Measurements from ENCODE around the gene UST.

Gene UST

DNA sequence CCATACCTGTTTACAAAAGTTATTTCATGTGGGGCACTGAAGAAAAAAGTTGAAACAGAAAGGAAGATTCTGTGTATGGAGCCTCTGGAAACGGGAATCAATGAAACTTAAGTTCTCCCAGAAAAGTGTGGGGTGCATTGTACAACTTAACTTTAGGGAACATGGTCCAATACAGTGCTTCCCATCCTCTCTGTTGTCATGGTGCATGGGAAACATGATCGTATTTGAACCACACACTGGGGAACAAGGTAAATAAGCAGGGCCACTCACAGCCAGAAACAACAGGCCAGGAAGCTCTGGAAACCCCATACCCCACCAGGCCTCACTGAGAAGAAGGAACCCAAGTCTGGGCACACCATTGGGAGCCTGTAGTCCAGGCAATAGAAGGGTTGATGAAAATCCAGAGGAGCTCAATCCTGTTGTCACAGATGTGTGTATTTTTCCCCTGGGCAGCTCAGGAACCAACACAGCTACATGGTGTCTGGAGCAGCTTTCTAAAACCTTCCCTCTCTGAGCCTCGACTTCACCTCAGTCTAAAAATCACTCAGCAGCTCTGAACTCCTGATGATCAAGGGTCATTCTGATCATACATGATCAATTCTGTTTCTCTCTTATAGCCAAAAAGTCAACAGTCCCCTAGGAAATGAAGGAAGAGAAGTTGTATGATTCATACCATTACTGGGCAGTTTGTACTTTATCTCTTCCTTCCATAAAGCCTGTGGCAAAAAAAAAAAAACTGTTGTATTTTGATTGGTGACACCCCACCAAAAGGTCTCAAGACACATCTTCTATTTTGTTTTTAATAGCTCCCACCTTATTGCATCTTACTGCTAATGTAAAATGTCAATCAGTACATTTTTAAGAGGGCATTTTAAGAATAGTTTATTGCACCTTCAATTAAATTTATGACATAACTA lies 372.2 kb downstream of the UST start:
- no peaks in the 10 kb centered on the region for H3K27me3 ChIP-seq (ENCODE audit: insufficient read depth, insufficient read length)
- no peak overlapping the region for H3K4me3 ChIP-seq (ENCODE audit: insufficient read length, low read depth)
- TF ChIP-seq SUZ12 (IDR thresholded peaks at IDR 0.05; ENCODE audit: extremely low read depth, insufficient read depth, insufficient read length) = no peak
- no peak for TF ChIP-seq YY1 (IDR thresholded peaks at IDR 0.05; ENCODE audit: insufficient read depth, insufficient read length)
- TF ChIP-seq ZNF274 (IDR thresholded peaks at IDR 0.05; ENCODE audit: low read depth, low read length) = no peak
- H3K9me3 ChIP-seq (ENCODE audit: insufficient read depth, low read length) = no peaks in the 10 kb centered on the region
- H3K36me3 ChIP-seq (ENCODE audit: insufficient read depth, insufficient read length, low read length) = no peaks in the 10 kb centered on the region
- no peak overlapping the region for H3K9ac ChIP-seq (ENCODE audit: insufficient read length, low read depth)
- DNase-seq (ENCODE audit: low read depth, low spot score) = no peak
- no peaks in the 10 kb centered on the region for H3K4me1 ChIP-seq (ENCODE audit: insufficient read depth, insufficient read length)

DNA sequence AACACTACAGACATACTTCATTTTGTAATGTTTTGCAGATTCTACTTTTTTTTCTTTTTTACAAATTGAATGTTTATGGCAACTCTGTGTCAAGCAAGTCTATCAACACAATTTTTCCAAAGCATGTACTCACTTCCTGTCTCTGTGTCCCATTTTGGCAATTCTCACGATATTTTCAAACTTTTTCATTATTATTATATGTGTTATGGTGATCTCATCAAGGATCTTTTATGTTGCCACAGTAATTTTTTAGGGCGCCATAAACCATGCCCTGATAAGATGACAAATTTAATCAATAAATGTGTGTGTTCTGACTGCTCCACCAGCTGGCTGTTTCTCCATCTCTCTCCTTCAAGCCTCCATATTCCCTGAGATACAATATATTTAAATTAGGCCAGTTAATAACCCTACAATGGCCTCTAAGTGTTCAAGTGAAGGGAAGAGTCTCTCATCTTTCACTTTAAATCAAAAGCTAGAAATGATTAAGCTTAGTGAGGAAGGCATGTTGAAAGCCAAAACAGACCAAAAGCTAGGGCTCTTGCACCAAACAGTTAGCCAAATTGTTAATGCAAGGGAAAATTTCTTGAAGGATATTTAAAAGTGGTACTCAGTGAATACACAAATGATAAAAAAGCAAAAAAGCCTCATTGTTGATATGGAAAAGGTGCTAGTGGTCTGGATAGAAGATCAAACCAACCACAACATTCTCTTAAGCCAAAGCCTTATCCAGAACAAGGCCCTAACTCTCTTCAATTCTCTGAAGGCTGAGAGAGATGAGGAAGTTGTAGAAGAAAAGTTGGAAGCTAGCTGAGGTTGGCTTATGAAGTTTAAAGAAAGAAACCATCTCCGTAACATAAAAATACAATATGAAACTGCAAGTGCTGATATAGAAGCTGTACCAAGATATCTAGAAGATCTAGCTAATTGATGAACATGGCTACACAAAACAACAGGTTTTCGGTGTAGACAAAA lies 376.3 kb downstream of the UST start:
- no peak for TF ChIP-seq YY1 (IDR thresholded peaks at IDR 0.05; ENCODE audit: insufficient read depth, insufficient read length)
- TF ChIP-seq SUZ12 (IDR thresholded peaks at IDR 0.05; ENCODE audit: extremely low read depth, insufficient read depth, insufficient read length) = no peak
- no peak for TF ChIP-seq ZNF274 (IDR thresholded peaks at IDR 0.05; ENCODE audit: low read depth, low read length)
- DNase-seq (ENCODE audit: low read depth, low spot score) = no peak
- no peak overlapping the region for H3K4me3 ChIP-seq (ENCODE audit: insufficient read length, low read depth)
- no peaks in the 10 kb centered on the region for H3K27me3 ChIP-seq (ENCODE audit: insufficient read depth, insufficient read length)
- H3K36me3 ChIP-seq (ENCODE audit: insufficient read depth, insufficient read length, low read length) = no peaks in the 10 kb centered on the region
- no peaks in the 10 kb centered on the region for H3K9me3 ChIP-seq (ENCODE audit: insufficient read depth, low read length)
- H3K4me1 ChIP-seq (ENCODE audit: insufficient read depth, insufficient read length) = no peaks in the 10 kb centered on the region
- H3K9ac ChIP-seq (ENCODE audit: insufficient read length, low read depth) = no peak overlapping the region

DNA sequence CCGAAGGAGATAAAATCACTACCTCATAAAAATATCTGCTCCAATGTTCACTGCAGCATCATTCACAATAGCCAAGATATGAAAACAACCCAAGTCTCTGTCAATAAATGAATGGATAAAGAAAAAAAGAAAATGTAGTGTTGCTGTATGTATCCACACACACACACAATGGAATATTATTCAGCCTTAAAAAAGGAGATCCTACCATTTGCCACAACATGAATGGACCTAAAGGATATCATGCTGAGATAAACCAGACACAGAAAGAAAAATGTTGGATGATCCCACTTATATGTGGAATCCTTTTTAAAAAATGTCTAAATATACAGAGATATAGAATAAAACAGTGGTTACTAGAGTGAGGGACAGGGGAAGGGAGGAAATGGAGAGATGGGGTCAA lies 378.5 kb downstream of the UST start:
- no peaks in the 10 kb centered on the region for H3K9me3 ChIP-seq (ENCODE audit: insufficient read depth, low read length)
- no peaks in the 10 kb centered on the region for H3K27me3 ChIP-seq (ENCODE audit: insufficient read depth, insufficient read length)
- TF ChIP-seq YY1 (IDR thresholded peaks at IDR 0.05; ENCODE audit: insufficient read depth, insufficient read length) (no peak), ZNF274 (IDR thresholded peaks at IDR 0.05; ENCODE audit: low read depth, low read length) (no peak), SUZ12 (IDR thresholded peaks at IDR 0.05; ENCODE audit: extremely low read depth, insufficient read depth, insufficient read length) (no peak)
- no peaks in the 10 kb centered on the region for H3K36me3 ChIP-seq (ENCODE audit: insufficient read depth, insufficient read length, low read length)
- no peak overlapping the region for H3K4me3 ChIP-seq (ENCODE audit: insufficient read length, low read depth)
- no peak overlapping the region for H3K9ac ChIP-seq (ENCODE audit: insufficient read length, low read depth)
- no peak for DNase-seq (ENCODE audit: low read depth, low spot score)
- no peaks in the 10 kb centered on the region for H3K4me1 ChIP-seq (ENCODE audit: insufficient read depth, insufficient read length)

All from NT2/D1 (cell line).